HepG2 (cell line): ENCODE results near the gene SIGMAR1. TPM values are rescaled to one million over a fixed set of nuclear protein-coding genes. Genes with fewer than 3 reads are reported as not detected.

Experiments
- CBFB ChIP-seq: sonication (generic); formaldehyde crosslinking; IDR thresholded peaks from 2 replicates; pipeline ENCODE4 v1.4.0; 2020; ENCODE audit warnings: missing genetic modification reagents
- CENPX ChIP-seq: sonication (generic); formaldehyde crosslinking; IDR thresholded peaks from 2 replicates; pipeline ENCODE4 v1.9.0; 2021; ENCODE audit warnings: mild to moderate bottlenecking, missing genetic modification reagents, moderate library complexity
- CREB1 ChIP-seq, 2 experiments: fragments of 450-650 bp in 1 of 2; IDR thresholded peaks; 2 replicates each; pipeline ENCODE4 v1.6.1; 2016 to 2017; ENCODE audit warnings: control low read depth in 1 of 2, mild to moderate bottlenecking in 1 of 2, missing compliant biosample characterization in 1 of 2, missing genetic modification characterization in 1 of 2
- ETV5 ChIP-seq: IDR thresholded peaks from 2 replicates; pipeline ENCODE4 v1.6.1; 2018; ENCODE audit warnings: missing biosample characterization, missing genetic modification reagents, inconsistent platforms, borderline replicate concordance
- HDAC2 ChIP-seq: sonication (generic); formaldehyde crosslinking; IDR thresholded peaks from 2 replicates; pipeline ENCODE4 v1.4.0; 2020; ENCODE audit warnings: missing genetic modification reagents
- HNF4G ChIP-seq, 2 experiments: sonication (generic) in 1 of 2; formaldehyde crosslinking in 1 of 2; IDR thresholded peaks; 2 replicates each; pipeline versions ENCODE4 v1.4.0 to v1.6.1; 2011 to 2020; ENCODE audit warnings: borderline replicate concordance in 2 of 2, low read depth in 2 of 2, mild to moderate bottlenecking in 2 of 2, low read length in 1 of 2, missing genetic modification reagents in 1 of 2, moderate library complexity in 1 of 2
- MEIS2 ChIP-seq: sonication (generic); formaldehyde crosslinking; IDR thresholded peaks from 2 replicates; pipeline ENCODE4 v1.9.0; 2021; ENCODE audit warnings: mild to moderate bottlenecking, missing genetic modification reagents
- NR1H2 ChIP-seq: sonication (generic); formaldehyde crosslinking; IDR thresholded peaks from 2 replicates; pipeline ENCODE4 v1.8.1; 2022; ENCODE audit warnings: low read depth, missing genetic modification reagents, borderline replicate concordance
- PRMT3 ChIP-seq: sonication (generic); formaldehyde crosslinking; IDR thresholded peaks from 2 replicates; pipeline ENCODE4 v1.8.1; 2022; ENCODE audit warnings: low read depth, mild to moderate bottlenecking, moderate library complexity, missing genetic modification reagents, borderline replicate concordance
- RCOR2 ChIP-seq: IDR thresholded peaks from 2 replicates; pipeline ENCODE4 v1.6.1; 2016; ENCODE audit warnings: missing biosample characterization, missing genetic modification reagents
- SIN3B ChIP-seq: fragments of 150-350 bp; IDR thresholded peaks from 2 replicates; pipeline ENCODE4 v1.6.1; 2014; ENCODE audit warnings: low read length
- SMC3 ChIP-seq: IDR thresholded peaks from 2 replicates; pipeline ENCODE4 v1.6.1; 2011; ENCODE audit warnings: low read length, improper control_type of control experiment
- SOX13 ChIP-seq, 3 experiments: fragments of 450-650 bp in 1 of 3; sonication (generic) in 1 of 3; formaldehyde crosslinking in 1 of 3; IDR thresholded peaks in 2 of 3; conservative IDR thresholded peaks in 1 of 3; 2 replicates each; pipeline versions ENCODE4 v1.5.0 to v1.6.1; 2016 to 2020; ENCODE audit warnings: antibody characterized with exemption in 1 of 3, mild to moderate bottlenecking in 1 of 3, missing compliant biosample characterization in 1 of 3, missing genetic modification reagents in 1 of 3, moderate library complexity in 1 of 3
- SOX6 ChIP-seq, 2 experiments: fragments of 450-650 bp in 1 of 2; sonication (generic) in 1 of 2; formaldehyde crosslinking in 1 of 2; IDR thresholded peaks; 2 replicates each; pipeline versions ENCODE4 v1.4.0 to v1.6.1; 2017 to 2020; ENCODE audit warnings: antibody characterized with exemption in 1 of 2, mild to moderate bottlenecking in 1 of 2, missing genetic modification reagents in 1 of 2
- ZNF34 ChIP-seq: sonication (generic); formaldehyde crosslinking; IDR thresholded peaks from 2 replicates; pipeline ENCODE4 v1.4.0; 2020; ENCODE audit warnings: mild to moderate bottlenecking, missing genetic modification reagents, borderline replicate concordance
- ZNF430 ChIP-seq: sonication (generic); formaldehyde crosslinking; IDR thresholded peaks from 2 replicates; pipeline ENCODE4 v1.9.0; 2021; ENCODE audit warnings: mild to moderate bottlenecking, missing genetic modification reagents
- ZNF576 ChIP-seq: sonication (generic); formaldehyde crosslinking; IDR thresholded peaks from 2 replicates; pipeline ENCODE4 v1.4.0; 2020; ENCODE audit warnings: mild to moderate bottlenecking, missing genetic modification reagents
- ZNF607 ChIP-seq: sonication (generic); formaldehyde crosslinking; IDR thresholded peaks from 2 replicates; pipeline ENCODE4 v1.5.1; 2020; ENCODE audit warnings: missing genetic modification reagents, mild to moderate bottlenecking, borderline replicate concordance
- ZNF615 ChIP-seq: sonication (generic); formaldehyde crosslinking; IDR thresholded peaks from 2 replicates; pipeline ENCODE4 v1.5.0; 2020; ENCODE audit warnings: mild to moderate bottlenecking, missing genetic modification reagents, borderline replicate concordance
- ZNF703 ChIP-seq: sonication (generic); formaldehyde crosslinking; IDR thresholded peaks from 2 replicates; pipeline ENCODE4 v1.5.1; 2020; ENCODE audit warnings: missing genetic modification reagents, mild to moderate bottlenecking, moderate library complexity, borderline replicate concordance
- ZNF761 ChIP-seq: sonication (generic); formaldehyde crosslinking; conservative IDR thresholded peaks from 2 replicates; pipeline ENCODE4 v1.4.0; 2020; ENCODE audit warnings: mild to moderate bottlenecking, missing genetic modification reagents
- ZNF775 ChIP-seq: sonication (generic); formaldehyde crosslinking; IDR thresholded peaks from 2 replicates; pipeline ENCODE4 v1.4.0; 2020; ENCODE audit warnings: missing genetic modification reagents, mild to moderate bottlenecking, moderate library complexity, borderline replicate concordance
- ZNF781 ChIP-seq: sonication (generic); formaldehyde crosslinking; IDR thresholded peaks from 2 replicates; pipeline ENCODE4 v1.5.1; 2020; ENCODE audit warnings: borderline replicate concordance, mild to moderate bottlenecking, missing genetic modification reagents; ENCODE audit errors: not compliant biosample characterization
- polyA plus RNA-seq, 8 experiments: library from polyadenylated mRNA; depleted of rRNA in 3 of 8; stranded (reverse) in 7 of 8; unstranded in 1 of 8; fragments of >200 nt; fragmentation: Illumina TruSeq in 4 of 8; extraction: Trizol in 4 of 8; gene quantifications; 2 replicates each; pipeline versions ENCODE4 v1.2.1 to v1.2.3, GENCODE V29; 2011 to 2016; ENCODE audit warnings: low read depth in 4 of 8, missing spikeins in 1 of 8, mixed read lengths in 1 of 8; ENCODE audit not compliant: insufficient read depth in 1 of 8
- total RNA-seq, 5 experiments: library from RNA; depleted of rRNA; stranded (reverse); fragments of >200 nt; fragmentation: Illumina TruSeq; extraction: Trizol; gene quantifications; 2 replicates each; pipeline ENCODE4 v1.2.3, GENCODE V29; 2016; ENCODE audit warnings: low read depth in 1 of 5
- TF ChIP-seq, protein P1 (sequence below): sonication (generic); formaldehyde crosslinking; IDR thresholded peaks from 2 replicates; pipeline ENCODE4 v1.4.0; 2020; ENCODE audit warnings: missing genetic modification reagents
- TF ChIP-seq, protein P2 (sequence below): sonication (generic); formaldehyde crosslinking; IDR thresholded peaks from 2 replicates; pipeline ENCODE4 v1.4.0; 2020; ENCODE audit warnings: missing genetic modification reagents
- TF ChIP-seq, protein P3 (sequence below): sonication (generic); formaldehyde crosslinking; IDR thresholded peaks from 2 replicates; pipeline ENCODE4 v1.9.0; 2021; ENCODE audit warnings: missing genetic modification reagents, borderline replicate concordance

SIGMAR1 gene
- total and polyA plus RNA-seq, 2 of the 13 experiments (the other 11 are each of a cell fraction or from before 2014, with no cell fraction given) = 38.9 to 60.8 TPM

DNA sequence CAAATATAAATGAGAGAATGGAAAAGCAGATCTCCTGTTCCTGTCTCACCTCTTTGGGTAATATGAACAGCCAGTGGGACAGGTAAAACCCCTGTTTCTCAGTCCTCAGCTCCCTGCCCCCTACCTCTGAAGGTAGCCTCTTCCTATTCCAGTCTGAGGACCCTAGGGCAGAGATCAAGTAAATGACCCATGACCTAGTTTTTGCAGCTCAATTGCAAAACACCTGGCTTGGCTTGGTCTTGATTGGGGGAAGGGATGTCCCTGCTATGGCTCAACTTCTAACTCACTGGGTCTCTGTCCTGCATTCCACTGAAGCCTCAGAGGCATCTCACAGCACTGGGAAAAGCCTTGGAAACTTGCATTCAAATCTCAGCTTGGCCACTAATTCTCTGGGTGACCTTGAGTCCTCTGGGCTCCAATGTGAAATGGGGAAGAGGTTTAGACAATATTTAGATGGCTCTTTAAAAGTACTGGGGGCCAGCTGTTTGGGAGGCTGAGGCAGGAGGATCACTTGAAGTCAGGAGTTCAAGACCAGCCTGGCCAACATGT, 7.3 kb upstream of the SIGMAR1 start (continued):
- TF ChIP-seq ZNF576 (CRISPR knock-in tag) (no peak), ZNF607 (CRISPR knock-in tag) (peak; percentile 46; the same call in 1 of the 2 replicates), MEIS2 (CRISPR knock-in tag) (no peak), ZNF615 (no peak), RCOR2 (CRISPR knock-in tag) (peak; percentile 69), ZNF34 (CRISPR knock-in tag) (no peak), SMC3 (peak; percentile 20), PRMT3 (CRISPR knock-in tag) (no peak), CBFB (no peak), NR1H2 (no peak), SOX13 (IDR thresholded peaks at IDR 0.05) (no peak), SOX13 (CRISPR knock-in tag; conservative IDR thresholded peaks at IDR 0.05 in 1 of 2, IDR thresholded peaks at IDR 0.05 in 1 of 2) (peak in 1 of 2 experiments; percentile 57; a peak in 1 of 4 replicates), ZNF703 (CRISPR knock-in tag) (no peak), SIN3B (no peak), ZNF761 (CRISPR knock-in tag) (0 out of 2 replicates have a peak, but pooled peaks have one; percentile 44), HNF4G (IDR thresholded peaks at IDR 0.05; ENCODE audit: borderline replicate concordance, low read depth, low read length) (peak; percentile 93), HNF4G (CRISPR knock-in tag; IDR thresholded peaks at IDR 0.05; ENCODE audit: borderline replicate concordance, low read depth) (peak; percentile 73; the same call in 1 of the 2 replicates), ZNF781 (no peak), CREB1 (IDR thresholded peaks at IDR 0.05) (no peak), CREB1 (CRISPR knock-in tag; IDR thresholded peaks at IDR 0.05) (peak; percentile 53; the same call in 1 of the 2 replicates), ZNF430 (CRISPR knock-in tag) (no peak), CENPX (CRISPR knock-in tag) (no peak), ZNF775 (CRISPR knock-in tag) (no peak), HDAC2 (CRISPR knock-in tag) (peak; percentile 77; the same call in 1 of the 2 replicates), SOX6 (IDR thresholded peaks at IDR 0.05) (no peak), SOX6 (CRISPR knock-in tag; IDR thresholded peaks at IDR 0.05) (peak; percentile 59), ETV5 (CRISPR knock-in tag) (no peak; the same call in 1 of the 2 replicates)
- TF ChIP-seq, protein P1, sequence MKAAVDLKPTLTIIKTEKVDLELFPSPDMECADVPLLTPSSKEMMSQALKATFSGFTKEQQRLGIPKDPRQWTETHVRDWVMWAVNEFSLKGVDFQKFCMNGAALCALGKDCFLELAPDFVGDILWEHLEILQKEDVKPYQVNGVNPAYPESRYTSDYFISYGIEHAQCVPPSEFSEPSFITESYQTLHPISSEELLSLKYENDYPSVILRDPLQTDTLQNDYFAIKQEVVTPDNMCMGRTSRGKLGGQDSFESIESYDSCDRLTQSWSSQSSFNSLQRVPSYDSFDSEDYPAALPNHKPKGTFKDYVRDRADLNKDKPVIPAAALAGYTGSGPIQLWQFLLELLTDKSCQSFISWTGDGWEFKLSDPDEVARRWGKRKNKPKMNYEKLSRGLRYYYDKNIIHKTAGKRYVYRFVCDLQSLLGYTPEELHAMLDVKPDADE (CRISPR knock-in tag) = no peak
- TF ChIP-seq, protein P2, sequence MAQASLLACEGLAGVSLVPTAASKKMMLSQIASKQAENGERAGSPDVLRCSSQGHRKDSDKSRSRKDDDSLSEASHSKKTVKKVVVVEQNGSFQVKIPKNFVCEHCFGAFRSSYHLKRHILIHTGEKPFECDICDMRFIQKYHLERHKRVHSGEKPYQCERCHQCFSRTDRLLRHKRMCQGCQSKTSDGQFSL (CRISPR knock-in tag) = no peak
- TF ChIP-seq, protein P3, sequence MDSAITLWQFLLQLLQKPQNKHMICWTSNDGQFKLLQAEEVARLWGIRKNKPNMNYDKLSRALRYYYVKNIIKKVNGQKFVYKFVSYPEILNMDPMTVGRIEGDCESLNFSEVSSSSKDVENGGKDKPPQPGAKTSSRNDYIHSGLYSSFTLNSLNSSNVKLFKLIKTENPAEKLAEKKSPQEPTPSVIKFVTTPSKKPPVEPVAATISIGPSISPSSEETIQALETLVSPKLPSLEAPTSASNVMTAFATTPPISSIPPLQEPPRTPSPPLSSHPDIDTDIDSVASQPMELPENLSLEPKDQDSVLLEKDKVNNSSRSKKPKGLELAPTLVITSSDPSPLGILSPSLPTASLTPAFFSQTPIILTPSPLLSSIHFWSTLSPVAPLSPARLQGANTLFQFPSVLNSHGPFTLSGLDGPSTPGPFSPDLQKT (CRISPR knock-in tag) = no peak
